ENCODE results near the gene SFT2D2.

The SFT2D2 gene

DNA sequence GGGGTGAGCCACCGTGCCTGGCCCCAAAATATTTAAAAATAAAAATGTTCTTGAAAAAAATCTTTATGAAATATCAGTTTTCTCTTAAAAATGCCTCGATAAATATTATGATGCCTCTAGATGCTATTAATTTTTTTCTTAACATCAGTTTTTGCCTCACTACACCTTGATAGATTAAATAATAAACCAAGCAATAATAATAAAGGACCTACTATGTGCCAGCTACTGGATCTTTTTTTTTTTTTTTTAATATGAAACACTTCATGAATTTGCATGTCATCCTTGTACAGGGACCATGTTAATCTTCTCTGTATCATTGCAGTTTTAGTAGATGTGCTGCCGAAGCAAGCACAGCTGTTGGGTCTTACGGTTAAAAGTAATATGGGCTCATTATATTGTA lies 37.3 kb downstream of the SFT2D2 start:
- TF ChIP-seq POLR2AphosphoS5 (IDR thresholded peaks at IDR 0.05; ENCODE audit: low read depth) (no peak), GABPA (IDR thresholded peaks at IDR 0.05; ENCODE audit: low read depth) (no peak)
- no peak for DNase-seq (ENCODE audit: low read depth in 1 of 2, low spot score in 1 of 2)

DNA sequence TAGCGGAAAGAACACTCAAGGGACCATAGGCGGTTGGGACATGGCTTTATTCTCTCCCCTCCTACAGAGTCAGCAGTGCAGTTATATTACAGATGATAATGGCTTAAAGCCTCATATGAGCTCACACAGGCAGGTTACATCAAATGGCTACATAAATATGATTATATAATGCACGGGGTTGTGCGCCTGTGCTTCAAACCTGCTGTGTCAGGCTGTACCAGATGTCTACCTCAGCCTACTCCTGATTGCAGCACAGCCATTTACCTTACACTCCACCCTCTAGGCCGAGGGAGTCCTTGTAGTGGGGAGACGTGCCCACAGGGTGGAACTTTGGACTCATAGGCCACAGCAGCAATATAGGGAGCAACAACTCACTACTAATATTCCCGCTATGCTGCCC lies 38.5 kb downstream of the SFT2D2 start:
- TF ChIP-seq REST (IDR thresholded peaks at IDR 0.05; ENCODE audit: insufficient replicate concordance, low read depth) (no peak), GABPA (IDR thresholded peaks at IDR 0.05; ENCODE audit: low read depth) (no peak), POLR2AphosphoS5 (IDR thresholded peaks at IDR 0.05; ENCODE audit: low read depth) (no peak)
- Histone ChIP-seq H3K27me3 (ENCODE audit: insufficient read depth, poor library complexity, severe bottlenecking) (no peaks in the 10 kb centered on the region), H3K27ac (replicated peaks) (no peak overlapping the region), H3K4me3 (replicated peaks; ENCODE audit: insufficient read depth, low read length) (no peak overlapping the region)
- no peak for DNase-seq (ENCODE audit: low read depth in 1 of 2, low spot score in 1 of 2)

More for the DNA sequence above, 37.3 kb downstream of the SFT2D2 start:
- Histone ChIP-seq H3K4me3 (replicated peaks; ENCODE audit: insufficient read depth, low read length) (no peak overlapping the region), H3K27me3 (ENCODE audit: insufficient read depth, poor library complexity, severe bottlenecking) (no peaks in the 10 kb centered on the region), H3K27ac (replicated peaks) (no peak overlapping the region)

DNA sequence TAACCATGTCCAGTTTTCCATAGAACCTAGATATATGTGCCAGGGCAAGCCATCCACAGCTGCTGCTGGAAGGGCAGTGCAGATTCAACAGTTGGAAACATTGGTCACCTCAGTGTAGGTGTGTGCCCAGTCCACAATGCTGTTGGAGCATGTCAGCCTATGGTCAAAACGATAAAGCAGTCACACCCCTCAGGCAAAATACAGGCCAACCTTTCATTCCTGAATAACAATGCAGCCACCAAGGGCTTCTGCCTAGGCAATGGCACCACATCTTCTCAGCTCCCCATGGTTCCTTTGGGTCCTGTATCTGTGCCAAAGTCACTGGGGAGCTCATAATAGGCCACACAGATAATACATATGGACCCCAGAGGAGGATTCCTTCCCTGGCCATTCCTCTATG lies 39.8 kb downstream of the SFT2D2 start:
- Histone ChIP-seq H3K27ac (replicated peaks) (no peak overlapping the region), H3K27me3 (ENCODE audit: insufficient read depth, poor library complexity, severe bottlenecking) (no peaks in the 10 kb centered on the region), H3K4me3 (replicated peaks; ENCODE audit: insufficient read depth, low read length) (no peak overlapping the region)
- DNase-seq (ENCODE audit: low read depth in 1 of 2, low spot score in 1 of 2): no peak
- no peak for TF ChIP-seq SPI1 (IDR thresholded peaks at IDR 0.05; ENCODE audit: borderline replicate concordance, low read depth)
- no peak for TF ChIP-seq GABPA (IDR thresholded peaks at IDR 0.05; ENCODE audit: low read depth)
- TF ChIP-seq, protein P1, sequence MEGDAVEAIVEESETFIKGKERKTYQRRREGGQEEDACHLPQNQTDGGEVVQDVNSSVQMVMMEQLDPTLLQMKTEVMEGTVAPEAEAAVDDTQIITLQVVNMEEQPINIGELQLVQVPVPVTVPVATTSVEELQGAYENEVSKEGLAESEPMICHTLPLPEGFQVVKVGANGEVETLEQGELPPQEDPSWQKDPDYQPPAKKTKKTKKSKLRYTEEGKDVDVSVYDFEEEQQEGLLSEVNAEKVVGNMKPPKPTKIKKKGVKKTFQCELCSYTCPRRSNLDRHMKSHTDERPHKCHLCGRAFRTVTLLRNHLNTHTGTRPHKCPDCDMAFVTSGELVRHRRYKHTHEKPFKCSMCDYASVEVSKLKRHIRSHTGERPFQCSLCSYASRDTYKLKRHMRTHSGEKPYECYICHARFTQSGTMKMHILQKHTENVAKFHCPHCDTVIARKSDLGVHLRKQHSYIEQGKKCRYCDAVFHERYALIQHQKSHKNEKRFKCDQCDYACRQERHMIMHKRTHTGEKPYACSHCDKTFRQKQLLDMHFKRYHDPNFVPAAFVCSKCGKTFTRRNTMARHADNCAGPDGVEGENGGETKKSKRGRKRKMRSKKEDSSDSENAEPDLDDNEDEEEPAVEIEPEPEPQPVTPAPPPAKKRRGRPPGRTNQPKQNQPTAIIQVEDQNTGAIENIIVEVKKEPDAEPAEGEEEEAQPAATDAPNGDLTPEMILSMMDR (IDR thresholded peaks at IDR 0.05; ENCODE audit: insufficient read depth, low read length): no peak
- TF ChIP-seq POLR2AphosphoS5 (IDR thresholded peaks at IDR 0.05; ENCODE audit: low read depth): no peak
- TF ChIP-seq REST (IDR thresholded peaks at IDR 0.05; ENCODE audit: insufficient replicate concordance, low read depth): no peak

DNA sequence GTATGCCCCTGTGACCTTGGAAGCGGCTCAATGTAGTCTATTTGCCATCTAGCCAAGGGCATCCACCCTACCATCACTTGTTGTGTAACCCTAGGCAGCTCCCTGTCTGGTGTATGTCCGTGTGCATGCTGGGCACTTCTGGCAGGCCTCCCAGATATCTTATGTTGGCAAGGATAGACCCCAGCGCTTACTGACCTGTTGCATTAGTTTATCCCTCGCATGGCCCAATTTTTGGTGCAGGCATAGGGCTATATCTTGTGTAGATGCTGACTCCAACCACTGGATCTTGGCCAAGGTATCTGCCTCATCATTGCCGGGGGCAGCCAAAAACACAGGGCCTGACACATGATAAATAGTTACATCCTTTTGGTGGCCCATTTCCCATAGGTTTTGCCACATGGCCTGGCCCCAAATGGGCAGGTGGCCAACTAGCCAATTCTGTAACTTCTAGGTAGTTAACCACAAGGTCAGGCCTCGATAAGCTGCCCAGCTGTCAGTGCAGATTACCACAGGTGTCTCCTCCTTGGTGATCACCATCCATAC lies 40.9 kb downstream of the SFT2D2 start:
- Histone ChIP-seq H3K27me3 (ENCODE audit: insufficient read depth, poor library complexity, severe bottlenecking) (no peaks in the 10 kb centered on the region), H3K4me3 (replicated peaks; ENCODE audit: insufficient read depth, low read length) (no peak overlapping the region), H3K27ac (replicated peaks) (no peak overlapping the region)
- TF ChIP-seq REST (IDR thresholded peaks at IDR 0.05; ENCODE audit: insufficient replicate concordance, low read depth): no peak
- TF ChIP-seq SPI1 (IDR thresholded peaks at IDR 0.05; ENCODE audit: borderline replicate concordance, low read depth): no peak
- no peak for TF ChIP-seq POLR2AphosphoS5 (IDR thresholded peaks at IDR 0.05; ENCODE audit: low read depth)
- TF ChIP-seq, protein P1 (IDR thresholded peaks at IDR 0.05; ENCODE audit: insufficient read depth, low read length): no peak
- no peak for TF ChIP-seq GABPA (IDR thresholded peaks at IDR 0.05; ENCODE audit: low read depth)
- DNase-seq (ENCODE audit: low read depth in 1 of 2, low spot score in 1 of 2): no peak
